ENCODE data around the gene PRDX2.
"Not testable (repeated sequence)": the region's sequence is repeated elsewhere in the genome, so short reads cannot be mapped to it uniquely, and the experiment has no call there.

PRDX2 gene

DNA sequence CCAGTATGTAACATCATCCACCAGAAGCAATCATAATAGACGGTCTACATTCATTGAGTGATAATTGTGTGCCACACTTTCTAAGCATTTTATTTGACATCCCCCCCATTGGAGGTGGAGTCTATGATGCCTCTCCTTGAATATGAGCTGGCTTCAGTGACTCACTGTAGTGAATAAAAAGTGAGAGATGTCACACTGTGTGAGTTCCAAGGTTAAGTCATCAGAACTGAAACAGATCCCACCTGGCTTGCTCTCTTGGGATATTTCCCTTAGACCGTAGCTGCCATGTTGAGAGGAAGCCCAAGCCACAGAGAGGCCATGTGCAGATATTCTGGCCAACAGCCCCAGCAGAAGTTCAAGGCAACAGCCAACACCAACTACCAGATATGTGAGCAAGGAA is 20.2 kb upstream of the PRDX2 start:
- TF ChIP-seq EZH2phosphoT487 (IDR thresholded peaks at IDR 0.05; ENCODE audit: borderline replicate concordance): no peak
- TF ChIP-seq, protein P1, sequence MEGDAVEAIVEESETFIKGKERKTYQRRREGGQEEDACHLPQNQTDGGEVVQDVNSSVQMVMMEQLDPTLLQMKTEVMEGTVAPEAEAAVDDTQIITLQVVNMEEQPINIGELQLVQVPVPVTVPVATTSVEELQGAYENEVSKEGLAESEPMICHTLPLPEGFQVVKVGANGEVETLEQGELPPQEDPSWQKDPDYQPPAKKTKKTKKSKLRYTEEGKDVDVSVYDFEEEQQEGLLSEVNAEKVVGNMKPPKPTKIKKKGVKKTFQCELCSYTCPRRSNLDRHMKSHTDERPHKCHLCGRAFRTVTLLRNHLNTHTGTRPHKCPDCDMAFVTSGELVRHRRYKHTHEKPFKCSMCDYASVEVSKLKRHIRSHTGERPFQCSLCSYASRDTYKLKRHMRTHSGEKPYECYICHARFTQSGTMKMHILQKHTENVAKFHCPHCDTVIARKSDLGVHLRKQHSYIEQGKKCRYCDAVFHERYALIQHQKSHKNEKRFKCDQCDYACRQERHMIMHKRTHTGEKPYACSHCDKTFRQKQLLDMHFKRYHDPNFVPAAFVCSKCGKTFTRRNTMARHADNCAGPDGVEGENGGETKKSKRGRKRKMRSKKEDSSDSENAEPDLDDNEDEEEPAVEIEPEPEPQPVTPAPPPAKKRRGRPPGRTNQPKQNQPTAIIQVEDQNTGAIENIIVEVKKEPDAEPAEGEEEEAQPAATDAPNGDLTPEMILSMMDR (conservative IDR thresholded peaks at IDR 0.05; ENCODE audit: low read length): no peak
- Histone ChIP-seq H3K9ac (ENCODE audit: low read depth, low read length, poor library complexity, severe bottlenecking) (no peak overlapping the region), H4K20me1 (ENCODE audit: insufficient read depth, low read length, poor library complexity, severe bottlenecking) (no peaks in the 10 kb centered on the region), H3K27me3 (ENCODE audit: insufficient read depth, low read length, poor library complexity, severe bottlenecking) (no peaks in the 10 kb centered on the region), H3F3A (ENCODE audit: low read depth) (no peaks in the 10 kb centered on the region), H3K36me3 (ENCODE audit: insufficient read depth, low read length) (no peaks in the 10 kb centered on the region), H3K9me3 (ENCODE audit: insufficient read depth, low read depth, low read length) (no peaks in the 10 kb centered on the region), H3K9me2 (replicated peaks; ENCODE audit: low read depth, low read length) (no peaks in the 10 kb centered on the region), H3K79me2 (ENCODE audit: insufficient read depth, low read length) (no peaks in the 10 kb centered on the region), H3K4me1 (ENCODE audit: insufficient read depth, low read length, poor library complexity, severe bottlenecking) (no peaks in the 10 kb centered on the region), H3K4me2 (ENCODE audit: low read depth, low read length, poor library complexity, severe bottlenecking) (no peak overlapping the region), H2AFZ (ENCODE audit: low read length) (no peak overlapping the region), H3K4me3 (ENCODE audit: low read length, poor library complexity, severe bottlenecking) (no peak overlapping the region)

DNA sequence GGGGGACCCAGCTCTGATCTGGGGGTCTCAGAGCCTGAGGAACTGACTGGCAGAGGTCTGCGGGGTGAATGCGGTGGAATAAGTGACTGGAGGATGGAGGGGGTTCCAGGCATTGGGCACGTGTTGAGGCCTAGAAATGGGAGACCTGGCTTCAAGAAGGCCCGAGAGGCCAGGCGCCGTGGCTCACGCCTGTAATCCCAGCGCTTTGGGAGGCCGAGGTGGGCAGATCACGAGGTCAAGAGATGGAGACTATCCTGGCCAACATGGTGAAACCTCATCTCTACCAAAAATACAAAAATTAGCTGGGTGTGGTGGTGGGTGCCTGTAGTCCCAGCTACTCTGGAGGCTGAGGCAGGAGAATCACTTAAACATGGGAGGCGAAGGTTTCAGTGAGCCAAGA is 16.2 kb upstream of the PRDX2 start:
- H3K36me3 ChIP-seq (ENCODE audit: insufficient read depth, low read length); H3K27me3 ChIP-seq (ENCODE audit: insufficient read depth, low read length, poor library complexity, severe bottlenecking); H4K20me1 ChIP-seq (ENCODE audit: insufficient read depth, low read length, poor library complexity, severe bottlenecking); H3F3A ChIP-seq (ENCODE audit: low read depth); H3K4me1 ChIP-seq (ENCODE audit: insufficient read depth, low read length, poor library complexity, severe bottlenecking); H3K4me3 ChIP-seq (ENCODE audit: low read length, poor library complexity, severe bottlenecking); H3K9me2 ChIP-seq (replicated peaks; ENCODE audit: low read depth, low read length); H2AFZ ChIP-seq (ENCODE audit: low read length); H3K9me3 ChIP-seq (ENCODE audit: insufficient read depth, low read depth, low read length); H3K79me2 ChIP-seq (ENCODE audit: insufficient read depth, low read length); H3K4me2 ChIP-seq (ENCODE audit: low read depth, low read length, poor library complexity, severe bottlenecking); H3K9ac ChIP-seq (ENCODE audit: low read depth, low read length, poor library complexity, severe bottlenecking): not testable (repeated sequence)

DNA sequence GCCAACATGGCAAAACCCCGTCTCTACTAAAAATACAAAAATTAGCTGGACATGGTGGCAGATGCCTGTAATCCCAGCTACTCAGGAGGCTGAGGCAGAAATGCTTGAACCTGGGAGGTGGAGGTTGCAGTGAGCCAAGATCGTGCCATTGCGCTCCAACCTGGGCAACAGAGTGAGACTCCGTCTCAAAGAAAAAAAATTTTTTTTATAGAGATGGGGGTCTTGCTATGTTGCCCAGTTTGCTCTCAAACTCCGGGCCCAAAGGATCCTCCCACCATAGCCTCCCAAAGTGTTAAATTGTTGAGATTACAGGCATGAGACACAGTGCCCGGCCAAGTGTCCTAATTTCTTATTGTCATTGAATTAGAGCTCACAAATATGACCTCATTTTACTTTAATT is 15.6 kb upstream of the PRDX2 start:
- H2AFZ ChIP-seq (ENCODE audit: low read length); H3K9me3 ChIP-seq (ENCODE audit: insufficient read depth, low read depth, low read length); H4K20me1 ChIP-seq (ENCODE audit: insufficient read depth, low read length, poor library complexity, severe bottlenecking); H3K79me2 ChIP-seq (ENCODE audit: insufficient read depth, low read length); H3K27me3 ChIP-seq (ENCODE audit: insufficient read depth, low read length, poor library complexity, severe bottlenecking); H3K4me2 ChIP-seq (ENCODE audit: low read depth, low read length, poor library complexity, severe bottlenecking); H3K4me1 ChIP-seq (ENCODE audit: insufficient read depth, low read length, poor library complexity, severe bottlenecking); H3K36me3 ChIP-seq (ENCODE audit: insufficient read depth, low read length); H3F3A ChIP-seq (ENCODE audit: low read depth); H3K9me2 ChIP-seq (replicated peaks; ENCODE audit: low read depth, low read length); H3K9ac ChIP-seq (ENCODE audit: low read depth, low read length, poor library complexity, severe bottlenecking); H3K4me3 ChIP-seq (ENCODE audit: low read length, poor library complexity, severe bottlenecking): not testable (repeated sequence)

DNA sequence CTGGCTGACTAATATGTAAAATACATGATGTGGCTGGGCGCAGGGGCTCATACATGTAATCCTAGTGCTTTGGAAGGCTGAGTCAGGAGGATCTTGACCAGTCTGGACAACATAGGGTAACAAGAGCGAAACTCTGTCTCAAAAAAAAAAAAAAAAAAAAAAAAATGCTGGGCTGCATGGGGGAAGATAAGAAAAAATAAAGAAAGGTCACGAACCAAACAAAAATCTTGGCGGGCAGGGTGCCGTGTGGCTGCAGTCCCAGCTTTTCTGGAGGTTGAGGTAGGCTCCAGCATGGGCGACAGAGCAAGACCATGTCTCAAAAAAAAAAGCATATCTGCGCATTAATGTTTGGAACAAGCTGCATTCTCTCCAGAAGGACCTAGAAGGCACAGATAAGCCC is 13.5 kb upstream of the PRDX2 start:
- Histone ChIP-seq H3K9ac (ENCODE audit: low read depth, low read length, poor library complexity, severe bottlenecking) (no peak overlapping the region), H3K79me2 (ENCODE audit: insufficient read depth, low read length) (no peaks in the 10 kb centered on the region), H4K20me1 (ENCODE audit: insufficient read depth, low read length, poor library complexity, severe bottlenecking) (no peaks in the 10 kb centered on the region), H3K9me2 (replicated peaks; ENCODE audit: low read depth, low read length) (no peaks in the 10 kb centered on the region), H3K36me3 (ENCODE audit: insufficient read depth, low read length) (no peaks in the 10 kb centered on the region), H3F3A (ENCODE audit: low read depth) (no peaks in the 10 kb centered on the region), H3K27me3 (ENCODE audit: insufficient read depth, low read length, poor library complexity, severe bottlenecking) (no peaks in the 10 kb centered on the region), H3K9me3 (ENCODE audit: insufficient read depth, low read depth, low read length) (no peaks in the 10 kb centered on the region), H3K4me3 (ENCODE audit: low read length, poor library complexity, severe bottlenecking) (no peak overlapping the region), H3K4me2 (ENCODE audit: low read depth, low read length, poor library complexity, severe bottlenecking) (no peak overlapping the region), H3K4me1 (ENCODE audit: insufficient read depth, low read length, poor library complexity, severe bottlenecking) (no peaks in the 10 kb centered on the region), H2AFZ (ENCODE audit: low read length) (no peak overlapping the region)
- TF ChIP-seq, protein P1 (conservative IDR thresholded peaks at IDR 0.05; ENCODE audit: low read length): no peak
- no peak for TF ChIP-seq EZH2phosphoT487 (IDR thresholded peaks at IDR 0.05; ENCODE audit: borderline replicate concordance)
